Activated naive CD4-positive, alpha-beta T cell treated with anti-CD3 and anti-CD28 coated beads, Interleukin-2, amount 50 U/mL, for 16 hours (primary cell): ENCODE measurements around the gene STAB2.

Experiments
- DNase-seq: peaks from one replicate; pipeline ENCODE4 v3.0.0-alpha.2; 2020

STAB2 gene

GRCh38 chr12:103751600-103751999, 164.5 kb downstream of the STAB2 start:
- DNase-seq: no peak

- no peak for DNase-seq
These were observed 168.4 kb downstream of the STAB2 start for GRCh38 chr12:103755425-103755824.

DNA sequence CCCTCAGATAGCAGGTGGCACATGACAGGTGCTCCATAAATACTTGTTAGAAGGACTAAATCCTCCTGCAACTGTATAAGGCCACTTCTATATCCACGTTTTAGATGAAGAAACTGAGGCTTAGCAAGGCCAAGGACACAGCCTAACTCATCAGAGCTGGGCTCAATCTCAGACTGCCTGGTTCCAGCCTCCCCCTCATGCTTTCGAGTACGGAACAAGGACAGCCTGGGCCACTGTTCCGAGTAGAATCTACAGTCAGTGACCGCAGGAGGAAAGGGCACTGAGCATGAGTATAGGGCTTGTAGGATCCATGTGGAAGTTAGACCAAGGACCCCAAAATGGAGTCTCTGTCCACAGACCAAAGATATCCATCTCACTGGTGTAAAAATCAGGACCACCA, 169.4 kb downstream of the STAB2 start:
- DNase-seq: no peak

DNA sequence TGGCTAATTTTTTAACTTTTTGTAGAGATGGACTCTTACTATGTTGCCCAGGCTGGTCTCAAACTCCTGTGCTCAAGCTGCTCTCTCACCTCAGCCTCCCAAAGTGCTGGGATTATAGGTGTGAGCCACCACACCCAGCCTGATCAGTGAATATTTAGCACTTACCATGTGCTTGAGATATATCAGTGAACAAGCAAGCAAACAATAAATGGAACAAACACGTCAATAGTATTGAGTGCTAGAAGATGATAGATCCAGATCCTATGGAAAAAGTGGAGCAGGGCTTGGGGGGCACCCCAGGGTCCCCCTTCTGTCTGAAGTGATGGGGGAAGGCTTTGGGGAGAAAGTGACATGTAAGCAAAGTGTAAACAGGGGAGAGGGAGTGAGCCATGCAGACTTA, 170.2 kb downstream of the STAB2 start:
- no peak for DNase-seq

DNA sequence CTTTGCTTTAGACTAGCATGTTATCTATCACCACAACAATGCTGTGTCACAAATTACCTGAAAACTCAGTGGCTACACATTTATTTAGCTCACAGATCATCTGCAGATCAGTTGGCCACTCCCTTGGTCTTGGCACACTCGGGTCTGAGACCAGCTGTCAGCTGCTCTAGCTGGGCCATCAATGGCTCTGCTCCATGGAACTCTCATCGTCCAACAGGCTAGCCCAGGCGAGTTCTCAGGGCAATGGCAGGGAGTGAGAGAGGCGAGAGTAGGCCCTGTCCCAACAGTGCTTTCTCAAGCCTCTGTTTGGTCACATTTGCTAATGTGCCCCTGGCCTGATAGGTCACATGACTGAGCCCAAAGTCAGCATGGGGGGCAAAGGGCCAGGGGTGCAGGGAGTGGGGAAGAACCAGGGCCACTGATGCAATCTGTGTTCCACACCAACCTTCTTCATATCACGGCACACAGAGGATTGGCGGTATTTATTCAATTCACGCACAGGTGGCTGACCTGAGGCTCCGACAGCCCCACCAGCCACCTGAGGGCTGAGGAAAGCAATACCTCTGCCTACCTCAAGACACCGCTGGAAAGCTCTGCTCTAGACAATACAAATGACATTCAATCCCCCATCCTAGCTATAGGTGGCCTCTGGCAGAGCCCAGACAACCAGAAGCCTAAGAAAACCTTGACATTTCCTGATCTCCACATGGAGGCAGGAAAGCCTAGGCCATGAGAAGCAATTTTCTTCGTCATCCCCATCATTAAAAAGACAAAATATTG, 171.4 kb downstream of the STAB2 start:
- no peak for DNase-seq

DNA sequence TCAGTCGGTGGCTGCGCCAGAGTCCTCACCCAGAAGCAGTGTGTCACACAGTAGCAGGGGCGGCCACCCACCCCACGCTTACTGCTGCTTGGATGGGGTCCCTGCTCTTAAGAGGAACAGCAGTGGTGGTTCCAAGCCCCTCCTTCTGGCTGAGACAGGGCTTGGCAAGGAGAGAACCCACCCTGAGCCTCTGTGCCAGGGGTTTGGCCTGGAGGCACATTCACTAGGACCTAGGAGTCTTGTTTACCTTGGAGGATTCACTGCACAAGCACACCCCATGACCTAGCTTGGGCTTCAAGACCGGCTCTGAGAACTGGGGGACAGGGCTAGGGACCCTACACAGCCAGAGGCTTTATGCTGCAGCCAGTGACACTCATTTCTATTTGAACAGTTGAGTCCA, 175.4 kb downstream of the STAB2 start:
- DNase-seq: no peak

DNA sequence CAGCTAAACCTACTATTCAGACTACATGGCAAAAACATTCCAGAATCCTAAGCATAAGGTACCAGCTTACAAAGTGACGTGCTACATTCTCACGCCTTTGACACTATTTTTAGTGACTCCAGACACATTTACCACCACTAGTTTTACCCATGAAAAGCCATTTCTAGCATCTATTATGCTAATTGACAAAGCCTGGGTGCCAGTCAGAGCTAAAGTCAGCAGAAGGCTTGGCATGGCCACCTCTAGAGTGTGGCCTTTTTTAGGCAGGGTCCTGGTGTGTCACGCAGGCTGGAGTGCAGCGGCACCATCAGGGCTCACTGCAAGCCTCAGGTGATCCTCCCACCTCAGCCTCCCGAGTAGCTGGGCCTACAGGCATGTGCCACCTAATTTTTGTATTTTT, 178.2 kb downstream of the STAB2 start:
- no peak for DNase-seq

DNA sequence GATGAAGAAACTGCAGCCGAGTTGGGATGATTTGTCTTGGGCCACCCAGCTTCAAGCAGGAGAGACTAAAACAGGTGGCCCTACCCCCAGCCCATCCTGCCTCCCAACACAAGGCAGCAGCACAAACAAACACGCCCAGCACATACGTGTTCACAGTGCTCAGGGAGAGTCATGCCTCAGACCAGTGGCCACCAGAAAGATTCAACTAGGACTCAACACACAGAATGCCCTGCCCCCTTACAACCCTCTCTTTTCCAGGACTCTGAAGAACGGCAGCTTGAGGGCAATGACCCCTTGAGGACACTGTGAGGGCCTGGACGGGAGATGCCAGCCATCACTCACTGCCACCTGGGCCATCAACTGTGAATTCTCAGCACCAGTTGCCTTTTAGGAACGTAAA, 179.0 kb downstream of the STAB2 start:
- no peak for DNase-seq

DNA sequence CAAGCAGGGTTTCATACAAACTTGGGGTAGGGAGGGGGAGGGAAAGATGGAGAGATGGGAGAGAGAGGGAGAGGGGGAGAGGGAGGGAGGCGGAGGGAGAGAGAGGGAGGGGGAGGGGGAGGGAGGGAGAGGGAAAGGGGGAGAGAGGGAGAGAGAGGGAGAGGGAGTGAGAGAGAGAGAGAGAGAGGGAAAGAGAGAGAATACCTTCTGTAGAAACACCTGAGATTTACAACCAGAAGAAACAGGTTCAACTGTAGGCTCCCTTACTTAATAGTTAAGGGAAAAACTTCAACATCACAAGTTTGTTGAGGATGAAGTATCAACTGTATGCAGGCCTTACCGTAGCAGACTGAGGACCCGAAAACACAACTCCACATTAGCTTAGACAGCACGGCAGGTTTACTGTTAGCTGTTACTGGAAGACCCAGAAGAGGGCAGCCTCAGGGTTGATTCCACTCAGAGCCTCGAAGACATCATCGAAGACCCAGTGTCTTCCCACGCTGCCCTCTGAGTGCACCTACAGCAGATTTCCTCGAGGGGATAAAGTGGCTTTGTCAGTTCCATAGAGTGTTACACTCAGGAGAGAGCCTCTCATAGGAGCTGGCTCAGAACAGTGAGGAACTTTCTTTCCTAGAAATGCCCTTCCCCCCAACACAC, 181.5 kb downstream of the STAB2 start:
- DNase-seq: no peak

- DNase-seq: no peak
These were observed 182.3 kb downstream of the STAB2 start for GRCh38 chr12:103769240-103769945.

- DNase-seq: no peak
These were observed 184.4 kb downstream of the STAB2 start for GRCh38 chr12:103771466-103771865.

GRCh38 chr12:103772367-103773108, 185.5 kb downstream of the STAB2 start:
- no peak for DNase-seq

- no peak for DNase-seq
These were observed 186.2 kb downstream of the STAB2 start for GRCh38 chr12:103773109-103773910.

- no peak for DNase-seq
These were observed 188.0 kb downstream of the STAB2 start for GRCh38 chr12:103774977-103775560.

DNA sequence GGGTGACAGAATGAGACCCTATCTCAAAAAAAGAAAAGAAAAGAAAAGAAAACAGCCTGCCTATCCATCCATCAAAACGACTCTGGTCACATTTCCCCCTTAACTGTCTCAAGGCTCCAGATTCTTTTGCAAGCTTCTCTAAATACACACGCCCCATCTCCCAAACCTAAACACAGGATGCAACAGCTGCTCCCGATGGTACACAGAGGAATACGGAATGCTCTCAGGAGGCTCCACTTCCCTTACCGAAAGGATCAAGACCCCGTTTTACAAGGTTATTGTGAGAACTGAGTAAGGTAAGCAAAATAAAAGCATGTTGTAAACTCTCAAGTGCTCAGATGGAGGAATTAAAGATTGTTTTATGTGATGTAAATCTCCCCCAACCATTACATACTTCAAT, 191.7 kb downstream of the STAB2 start:
- no peak for DNase-seq

- DNase-seq: no peak
These were observed 192.5 kb downstream of the STAB2 start for GRCh38 chr12:103779410-103780092.

- no peak for DNase-seq
These were observed 193.0 kb downstream of the STAB2 start for GRCh38 chr12:103780093-103780440.

- DNase-seq: no peak
These were observed 193.9 kb downstream of the STAB2 start for GRCh38 chr12:103780992-103781391.

GRCh38 chr12:103782399-103782798, 195.3 kb downstream of the STAB2 start:
- DNase-seq: no peak

DNA sequence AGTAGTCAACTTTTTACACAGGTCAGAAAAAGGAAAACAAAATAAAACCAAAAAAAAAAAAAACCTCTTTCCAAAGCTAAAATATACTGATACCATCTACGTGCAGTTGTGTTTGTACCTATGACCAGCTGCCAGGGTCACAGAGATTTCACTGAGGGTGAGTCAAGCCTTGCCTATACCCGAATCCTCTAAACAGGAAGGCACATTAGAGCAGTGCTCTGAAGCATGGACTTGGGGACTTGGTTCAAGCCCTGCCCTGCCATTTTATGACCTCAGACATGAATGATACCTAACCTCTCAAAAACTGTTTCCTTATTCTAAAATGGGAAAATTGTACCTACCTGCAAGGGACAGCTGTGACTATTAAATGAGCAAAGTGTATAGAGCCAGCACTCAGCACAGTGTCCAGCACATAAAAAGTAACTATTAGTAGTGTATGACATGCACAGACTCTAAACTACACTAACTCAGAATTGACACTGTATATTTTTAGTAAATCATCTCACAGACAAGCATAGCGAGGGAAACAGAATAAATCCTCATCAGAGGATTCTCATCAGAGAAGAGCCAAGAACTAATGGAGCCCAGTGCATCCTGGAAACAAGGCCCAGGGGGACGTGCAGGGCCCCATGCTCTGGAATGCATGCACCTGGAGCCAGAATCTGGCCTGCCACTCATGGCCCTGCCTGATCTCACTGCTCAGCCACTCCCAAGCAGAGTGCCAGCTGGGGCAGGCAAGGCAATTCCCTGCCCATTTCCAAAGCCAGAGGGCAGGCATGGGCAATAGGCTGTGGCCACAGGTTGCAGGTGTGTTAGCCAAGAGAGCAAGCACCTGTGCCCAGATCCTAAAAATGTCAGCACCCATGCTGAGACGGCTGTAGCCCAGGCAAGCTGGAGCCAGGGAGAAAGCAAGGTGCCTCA, 196.9 kb downstream of the STAB2 start:
- no peak for DNase-seq
